Measurements from ENCODE around the gene PHACTR3. TPM values are rescaled to one million over a fixed set of nuclear protein-coding genes. Genes with fewer than 3 reads are reported as not detected.

PHACTR3 gene
- total RNA-seq, 4 donors from 2014 or later = 2.4 to 12.8 (median 9.7) TPM

DNA sequence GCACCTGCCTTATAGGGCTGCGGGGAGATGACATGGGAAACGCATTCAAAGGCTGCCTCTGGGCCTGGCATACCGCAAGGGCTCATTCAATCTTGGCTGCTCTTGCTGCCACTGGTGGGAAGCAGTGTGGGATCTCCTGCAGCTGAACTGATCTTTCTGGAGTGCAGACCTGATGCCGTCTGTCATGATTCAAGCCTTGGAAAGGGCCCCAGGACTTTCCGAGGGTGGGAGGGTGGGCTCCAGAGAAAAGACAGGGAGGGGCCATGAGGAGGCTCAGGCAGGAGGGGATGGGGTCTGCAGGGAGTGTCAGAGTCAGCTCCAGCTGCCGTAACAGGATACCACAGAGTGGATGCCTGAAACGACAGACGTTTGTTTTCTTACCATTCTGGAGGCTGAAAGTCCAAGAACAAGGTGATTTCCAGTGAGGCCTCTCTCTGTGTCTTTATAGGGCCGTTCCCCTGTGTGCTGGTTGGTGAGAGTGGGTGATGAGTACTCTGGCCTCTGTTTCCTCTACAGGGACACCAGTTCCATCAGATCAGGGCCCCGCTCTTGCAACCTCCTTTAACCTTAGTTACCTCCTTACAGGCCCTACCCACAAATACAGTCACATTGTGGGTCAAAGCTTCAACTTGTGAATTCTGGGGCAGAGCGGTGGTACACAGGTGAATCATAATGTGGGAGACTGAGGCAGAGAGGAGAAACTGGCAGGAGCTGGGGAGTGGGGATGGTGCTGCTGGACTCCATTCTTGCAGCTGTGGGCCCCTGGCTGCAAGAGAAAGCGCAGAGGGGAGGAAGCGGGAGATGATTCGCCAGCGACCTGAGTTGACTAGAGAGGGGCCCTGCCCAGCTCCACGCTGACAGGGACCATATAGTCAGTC, 180.7 kb downstream of the PHACTR3 start:
- H3K36me3 ChIP-seq = no peaks in the 10 kb centered on the region
- no peak overlapping the region for H3K27ac ChIP-seq
- DNase-seq (ENCODE audit: low spot score in 2 of 2) = peak; percentile 26 to 35
- no peaks in the 10 kb centered on the region for H3K9me3 ChIP-seq
- WGBS = 84% methylated on average over 10 of the region's 16 CpGs
- TF ChIP-seq, protein P1, sequence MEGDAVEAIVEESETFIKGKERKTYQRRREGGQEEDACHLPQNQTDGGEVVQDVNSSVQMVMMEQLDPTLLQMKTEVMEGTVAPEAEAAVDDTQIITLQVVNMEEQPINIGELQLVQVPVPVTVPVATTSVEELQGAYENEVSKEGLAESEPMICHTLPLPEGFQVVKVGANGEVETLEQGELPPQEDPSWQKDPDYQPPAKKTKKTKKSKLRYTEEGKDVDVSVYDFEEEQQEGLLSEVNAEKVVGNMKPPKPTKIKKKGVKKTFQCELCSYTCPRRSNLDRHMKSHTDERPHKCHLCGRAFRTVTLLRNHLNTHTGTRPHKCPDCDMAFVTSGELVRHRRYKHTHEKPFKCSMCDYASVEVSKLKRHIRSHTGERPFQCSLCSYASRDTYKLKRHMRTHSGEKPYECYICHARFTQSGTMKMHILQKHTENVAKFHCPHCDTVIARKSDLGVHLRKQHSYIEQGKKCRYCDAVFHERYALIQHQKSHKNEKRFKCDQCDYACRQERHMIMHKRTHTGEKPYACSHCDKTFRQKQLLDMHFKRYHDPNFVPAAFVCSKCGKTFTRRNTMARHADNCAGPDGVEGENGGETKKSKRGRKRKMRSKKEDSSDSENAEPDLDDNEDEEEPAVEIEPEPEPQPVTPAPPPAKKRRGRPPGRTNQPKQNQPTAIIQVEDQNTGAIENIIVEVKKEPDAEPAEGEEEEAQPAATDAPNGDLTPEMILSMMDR (IDR thresholded peaks at IDR 0.05) = no peak
- no peak for TF ChIP-seq EP300 (IDR thresholded peaks at IDR 0.05)
- TF ChIP-seq POLR2A (IDR thresholded peaks at IDR 0.05) = no peak
- no peak for TF ChIP-seq POLR2AphosphoS5 (IDR thresholded peaks at IDR 0.05)
- H3K27me3 ChIP-seq = peaks cover 9% of the 10 kb centered on the region
- no peaks in the 10 kb centered on the region for H3K4me1 ChIP-seq
- no peak overlapping the region for H3K4me3 ChIP-seq

DNA sequence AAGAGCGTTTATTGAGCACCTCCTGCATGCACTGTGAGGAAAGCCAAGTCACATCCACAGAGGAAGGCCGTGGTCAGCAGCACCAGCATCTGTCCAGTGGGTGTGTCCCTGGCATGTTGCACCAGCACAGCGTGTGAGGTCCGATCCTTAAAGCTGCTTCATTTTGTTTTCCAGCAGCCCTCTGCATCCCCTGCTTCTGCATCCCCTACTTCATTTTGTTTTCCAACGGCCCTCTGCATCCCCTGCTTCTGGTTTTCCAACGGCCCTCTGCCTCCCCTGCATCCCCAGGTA, 181.3 kb downstream of the PHACTR3 start:
- 37% methylated on average over 4 of the region's 6 CpGs for WGBS
- DNase-seq (ENCODE audit: low spot score in 2 of 2) = peak in 1 of 2 donors; percentile 30

DNA sequence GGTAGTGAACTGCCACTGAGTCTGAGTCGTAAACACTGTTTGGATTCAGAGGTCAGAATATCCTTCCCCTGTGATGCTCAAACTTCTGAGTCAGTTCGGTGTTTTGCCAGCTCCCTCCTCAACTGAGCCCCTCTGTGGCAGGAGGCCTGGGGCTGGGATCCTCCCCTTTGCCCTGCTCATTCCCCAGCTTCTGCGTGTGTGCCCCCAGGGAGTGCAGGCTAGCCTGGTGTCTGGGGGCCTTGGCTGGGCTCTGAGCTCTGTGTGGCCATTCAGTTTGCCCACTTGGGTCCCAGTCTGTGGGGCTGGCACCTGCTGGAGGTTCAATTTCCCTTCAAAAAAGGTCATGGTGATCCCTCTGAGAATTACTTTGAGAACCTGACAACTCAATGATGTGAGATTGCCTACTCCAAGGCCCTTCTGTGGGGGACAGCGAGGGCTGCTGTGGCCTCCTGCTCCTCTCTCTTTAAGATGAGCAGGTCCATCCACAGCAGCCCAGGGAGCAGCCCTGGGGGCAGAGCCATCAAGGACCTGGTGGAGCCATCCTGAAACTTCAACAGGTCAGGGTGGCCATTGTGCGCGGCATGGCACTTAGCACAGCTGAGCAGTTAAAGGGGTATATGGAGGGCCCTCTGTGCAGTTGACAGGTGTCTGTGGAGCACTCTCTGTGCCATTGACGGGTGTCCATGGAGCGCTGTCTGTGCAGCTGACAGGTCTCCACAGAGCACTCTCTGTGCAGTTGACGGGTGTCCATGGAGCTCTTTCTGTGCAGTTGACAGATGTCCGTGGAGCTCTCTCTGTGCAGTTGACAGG, 181.9 kb downstream of the PHACTR3 start:
- Histone ChIP-seq H3K27ac (no peak overlapping the region), H3K9me3 (no peaks in the 10 kb centered on the region), H3K27me3 (peaks cover 15% of the 10 kb centered on the region), H3K4me3 (no peak overlapping the region), H3K4me1 (no peaks in the 10 kb centered on the region), H3K36me3 (no peaks in the 10 kb centered on the region)
- DNase-seq (ENCODE audit: low spot score in 2 of 2) = peak; percentile 42 to 50
- TF ChIP-seq POLR2A (IDR thresholded peaks at IDR 0.05) (no peak), POLR2AphosphoS5 (IDR thresholded peaks at IDR 0.05) (no peak), EP300 (IDR thresholded peaks at IDR 0.05) (no peak)
- TF ChIP-seq, protein P1 (IDR thresholded peaks at IDR 0.05) = no peak
- WGBS = 84% methylated on average over 5 of the region's 10 CpGs

More for the DNA sequence above, 181.3 kb downstream of the PHACTR3 start:
- peaks cover 15% of the 10 kb centered on the region for H3K27me3 ChIP-seq
- no peak for TF ChIP-seq EP300 (IDR thresholded peaks at IDR 0.05)
- no peak overlapping the region for H3K4me3 ChIP-seq
- no peaks in the 10 kb centered on the region for H3K36me3 ChIP-seq
- no peaks in the 10 kb centered on the region for H3K9me3 ChIP-seq
- H3K4me1 ChIP-seq = no peaks in the 10 kb centered on the region
- no peak overlapping the region for H3K27ac ChIP-seq

- no peak for TF ChIP-seq EP300 (IDR thresholded peaks at IDR 0.05)
- TF ChIP-seq POLR2AphosphoS5 (IDR thresholded peaks at IDR 0.05) = no peak
- TF ChIP-seq POLR2A (IDR thresholded peaks at IDR 0.05) = no peak
- TF ChIP-seq, protein P1 (IDR thresholded peaks at IDR 0.05) = no peak
- H3K27me3 ChIP-seq = peaks cover 15% of the 10 kb centered on the region
- H3K36me3 ChIP-seq = no peaks in the 10 kb centered on the region
- H3K9me3 ChIP-seq = no peaks in the 10 kb centered on the region
- H3K27ac ChIP-seq = no peak overlapping the region
- no peaks in the 10 kb centered on the region for H3K4me1 ChIP-seq
- H3K4me3 ChIP-seq = no peak overlapping the region
- 62% methylated on average over 10 of the region's 10 CpGs for WGBS
- DNase-seq (ENCODE audit: low spot score in 2 of 2) = peak; percentile 32 to 61
Observed at GRCh38 chr20:59786801-59787537, 182.6 kb downstream of the PHACTR3 start.

- no peaks in the 10 kb centered on the region for H3K36me3 ChIP-seq
- peaks cover 15% of the 10 kb centered on the region for H3K27me3 ChIP-seq
- TF ChIP-seq EP300 (IDR thresholded peaks at IDR 0.05) = no peak
- TF ChIP-seq POLR2AphosphoS5 (IDR thresholded peaks at IDR 0.05) = no peak
- TF ChIP-seq, protein P1 (IDR thresholded peaks at IDR 0.05) = no peak
- TF ChIP-seq POLR2A (IDR thresholded peaks at IDR 0.05) = no peak
- H3K27ac ChIP-seq = no peak overlapping the region
- H3K4me3 ChIP-seq = no peak overlapping the region
- no peaks in the 10 kb centered on the region for H3K9me3 ChIP-seq
- no peaks in the 10 kb centered on the region for H3K4me1 ChIP-seq
- DNase-seq (ENCODE audit: low spot score in 2 of 2) = peak in 1 of 2 donors; percentile 14
- 37% methylated on average over 2 of the region's 2 CpGs for WGBS
Observed at GRCh38 chr20:59787538-59787890, 183.2 kb downstream of the PHACTR3 start.

All from suprapubic skin (tissue), 4 donors.